Measurements from ENCODE around the gene STRN3. TPM values are rescaled to one million over a fixed set of nuclear protein-coding genes. Genes with fewer than 3 reads are reported as not detected.
"Not testable (repeated sequence)": the region's sequence is repeated elsewhere in the genome, so short reads cannot be mapped to it uniquely, and the experiment has no call there.

Gene STRN3
- total RNA-seq, 1 donor from 2014 or later: 138 TPM

DNA sequence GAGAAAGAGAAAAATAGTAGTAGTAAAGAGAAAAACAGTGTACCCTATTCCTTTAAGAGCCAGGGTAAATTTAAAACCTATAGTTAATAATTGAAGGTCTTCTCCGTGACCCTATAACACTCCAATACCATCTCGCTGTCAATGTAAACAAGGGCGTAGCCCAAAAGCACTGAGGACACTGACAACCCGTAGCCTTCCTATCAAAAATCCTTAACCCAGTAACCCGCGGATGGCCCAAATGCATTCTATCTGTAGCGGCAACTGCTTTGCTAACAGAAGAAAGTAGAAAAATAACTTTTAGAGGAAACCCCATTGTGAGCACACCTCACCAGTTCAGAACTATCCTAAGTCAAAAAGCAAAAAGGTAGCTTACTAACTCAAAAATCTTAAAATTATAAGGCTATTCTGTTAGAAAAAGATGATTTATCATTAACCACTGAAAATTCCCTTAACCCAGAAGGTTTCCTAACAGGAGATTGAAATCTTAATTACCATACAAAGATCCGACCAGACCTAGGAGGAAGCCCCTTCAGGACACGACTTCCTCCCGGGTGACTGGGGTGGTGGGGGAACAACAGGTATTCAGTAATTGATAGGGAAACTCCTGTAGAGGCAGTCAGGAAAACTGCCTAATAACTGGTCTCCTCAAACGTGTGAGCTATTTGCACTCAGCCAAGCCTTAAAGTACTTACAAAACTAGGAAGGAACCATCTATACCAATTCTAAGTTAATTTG is 58.6 kb downstream of the STRN3 start:
- not testable (repeated sequence) for DNase-seq

DNA sequence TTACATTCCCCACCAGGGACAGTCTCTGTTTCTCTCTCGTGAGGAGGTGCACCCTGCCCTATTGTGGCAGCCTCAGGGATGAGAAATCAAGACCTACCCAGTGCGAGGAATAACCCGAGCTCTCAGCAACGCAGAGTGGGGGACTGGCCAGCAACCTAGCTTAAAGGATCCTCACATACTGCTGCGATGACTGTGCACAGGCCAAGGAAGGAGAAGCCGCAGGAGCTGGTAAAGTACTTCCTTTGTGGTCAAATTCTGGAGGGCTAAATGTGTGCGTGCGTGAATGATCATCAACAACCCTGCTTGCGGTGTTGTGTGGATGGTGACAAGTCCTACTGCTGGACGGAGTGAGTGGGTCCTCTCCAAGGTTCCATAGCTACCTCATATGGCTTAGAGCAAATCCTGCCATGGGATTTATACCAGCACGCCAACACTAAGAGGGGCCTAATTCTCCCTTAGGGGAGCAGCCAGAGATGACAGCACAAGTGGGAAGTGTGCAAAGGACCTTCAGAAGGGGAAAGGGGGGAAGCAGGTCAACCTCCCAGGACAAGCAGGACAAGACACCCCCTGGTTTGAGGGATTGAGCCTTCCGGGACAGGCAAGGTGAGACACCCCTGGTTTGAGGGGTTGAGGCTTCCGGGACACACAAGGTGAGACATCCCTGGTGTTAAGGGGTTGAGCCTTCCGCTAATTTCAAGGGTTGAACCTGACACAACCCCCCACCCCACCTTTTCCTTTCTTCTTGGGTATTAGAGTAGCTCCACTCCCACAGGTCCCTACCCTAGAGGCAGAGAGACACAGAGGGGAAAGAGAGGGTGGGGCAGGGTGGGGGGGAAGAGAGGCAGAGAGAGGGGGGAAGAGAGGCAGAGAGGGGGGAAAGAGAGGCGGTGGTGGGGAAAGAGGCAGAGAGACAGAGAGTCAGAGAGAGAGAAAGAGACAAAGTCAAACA is 59.5 kb downstream of the STRN3 start:
- DNase-seq: no peak

DNA sequence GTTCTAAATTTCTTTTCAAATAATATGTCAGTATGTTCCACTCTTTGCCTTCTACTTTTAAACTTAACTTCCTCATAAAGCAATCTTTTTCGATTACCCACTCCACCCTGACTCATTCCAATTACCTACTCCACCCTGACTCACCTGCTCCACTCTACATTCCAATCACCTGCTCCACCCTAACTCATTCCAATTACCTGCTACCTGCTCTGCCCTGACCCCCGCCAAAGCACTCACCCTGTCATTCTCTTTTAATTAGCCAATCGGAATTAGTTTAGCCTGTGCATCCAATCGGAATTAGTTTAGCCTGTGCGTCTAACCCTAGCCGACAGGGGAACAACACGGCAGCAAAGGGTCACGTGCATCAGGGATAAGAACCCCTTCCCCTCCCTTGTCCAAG is 60.3 kb downstream of the STRN3 start:
- DNase-seq: not testable (repeated sequence)

DNA sequence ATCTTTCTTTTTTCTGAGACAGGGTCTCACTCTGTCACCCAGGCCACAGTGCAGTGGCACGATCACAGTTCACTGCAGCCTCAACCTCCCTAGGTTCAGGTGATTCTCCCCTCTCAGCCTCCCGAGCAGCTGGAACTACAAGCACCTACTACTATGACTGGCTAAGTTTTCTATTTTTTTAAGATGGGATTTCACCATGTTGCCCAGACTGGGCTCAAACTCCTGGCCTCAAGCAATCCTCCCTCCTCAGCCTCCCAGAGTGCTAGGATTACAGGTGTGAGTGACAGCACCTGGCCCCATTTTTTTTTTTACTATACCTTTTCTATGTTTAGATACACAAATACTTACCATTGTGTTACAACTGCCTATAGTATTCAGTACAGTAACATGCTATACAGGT is 63.6 kb downstream of the STRN3 start:
- not testable (repeated sequence) for DNase-seq

DNA sequence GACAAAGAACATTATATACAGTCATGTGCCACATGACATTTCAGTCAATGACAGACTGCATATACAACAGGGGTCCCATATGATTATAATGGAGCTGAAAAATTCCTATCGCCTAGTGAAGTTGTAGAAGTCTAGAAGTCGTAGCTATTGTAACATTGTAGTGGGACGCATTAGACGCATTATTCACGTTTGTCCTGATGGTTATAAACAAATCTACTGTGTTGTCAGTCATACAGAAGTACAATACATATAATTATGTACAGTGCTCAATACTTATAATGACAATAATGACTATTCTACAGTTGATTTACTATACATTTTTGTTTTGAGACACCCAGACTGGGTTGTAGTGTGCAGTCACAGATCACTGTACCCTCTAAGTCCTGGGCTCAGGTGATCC is 64.8 kb downstream of the STRN3 start:
- no peak for DNase-seq

DNA sequence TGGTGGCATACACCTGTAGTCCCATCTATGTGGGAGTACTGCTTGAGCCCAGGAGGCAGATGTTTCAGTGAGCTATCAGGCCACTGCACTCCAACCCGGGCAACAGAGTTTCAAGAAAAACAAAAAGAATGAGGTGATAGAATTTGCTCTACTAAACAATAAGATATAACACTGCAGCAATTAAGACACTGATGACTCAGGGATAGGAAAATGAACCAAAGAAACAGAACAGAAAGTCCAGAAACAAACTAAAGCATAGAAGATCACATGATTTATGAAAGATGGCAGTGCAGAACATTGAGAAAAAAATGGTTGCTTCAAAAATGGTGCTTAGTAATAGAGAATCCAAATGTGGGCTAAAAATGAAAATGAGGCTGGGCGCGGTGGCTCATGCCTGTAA is 66.0 kb downstream of the STRN3 start:
- DNase-seq: no peak

DNA sequence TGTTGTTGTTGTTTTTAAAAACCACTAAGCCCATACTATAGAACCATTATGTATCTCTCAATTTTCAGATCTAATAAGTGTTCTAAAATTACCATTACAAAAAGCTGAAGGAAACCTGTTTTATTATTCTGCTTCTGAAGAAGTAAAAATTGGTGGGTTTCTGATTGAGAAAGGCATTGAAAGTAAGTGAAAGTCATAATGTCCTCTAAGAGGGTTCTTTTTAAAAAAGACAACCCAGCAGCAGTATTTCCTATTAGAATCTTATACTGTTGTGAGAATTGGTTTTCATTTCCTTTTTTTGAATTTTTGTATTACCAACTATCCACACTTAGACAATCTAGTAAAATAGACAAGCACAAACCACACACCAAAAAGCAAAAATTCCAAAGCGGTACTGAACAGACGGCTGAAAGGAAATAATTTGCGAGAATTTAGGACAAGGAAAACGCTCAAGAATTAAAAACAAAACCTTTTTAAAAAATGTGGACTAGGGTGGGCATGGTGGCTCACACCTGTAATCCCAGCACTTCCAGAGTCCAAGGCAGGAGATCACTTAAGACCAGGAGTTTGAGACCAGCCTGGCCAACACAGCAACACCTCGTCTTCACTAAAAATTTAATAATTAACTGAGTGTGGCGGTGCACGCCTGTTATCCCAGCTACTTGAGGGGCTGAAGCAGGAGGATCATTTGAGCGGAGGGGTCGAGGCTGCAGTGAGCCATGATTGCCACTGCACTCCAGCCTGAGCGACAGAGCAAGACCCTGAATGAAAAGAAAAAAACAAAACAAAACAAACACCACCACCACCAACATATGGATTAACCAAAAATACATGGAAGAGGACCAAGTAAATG is 67.4 kb downstream of the STRN3 start:
- no peak for DNase-seq

DNA sequence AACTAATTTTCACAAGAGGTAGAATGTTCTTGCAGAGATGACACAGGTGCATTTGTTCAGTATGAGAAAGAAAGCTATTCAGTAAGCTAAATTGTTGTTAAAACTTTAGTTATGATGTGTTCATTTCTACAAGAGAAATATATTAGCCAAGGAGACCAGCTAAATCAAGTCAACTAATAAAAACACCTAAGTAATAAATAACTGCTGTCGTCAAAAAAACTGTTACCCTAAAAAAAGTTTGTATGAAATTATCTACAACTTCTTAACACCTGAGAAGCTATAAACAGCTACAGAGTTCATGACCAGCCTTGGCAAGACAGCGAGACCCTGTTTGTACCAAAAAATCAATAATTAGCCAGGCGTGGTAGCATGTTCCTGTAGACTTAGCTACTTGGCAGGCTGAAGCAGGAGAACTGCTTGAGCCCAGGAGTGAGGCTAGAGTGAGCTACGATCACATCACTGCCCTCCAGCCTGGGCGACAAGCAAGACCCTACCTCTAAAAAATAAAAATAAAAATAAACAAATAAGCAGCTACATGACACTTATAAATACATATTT is 68.3 kb downstream of the STRN3 start:
- no peak for DNase-seq

DNA sequence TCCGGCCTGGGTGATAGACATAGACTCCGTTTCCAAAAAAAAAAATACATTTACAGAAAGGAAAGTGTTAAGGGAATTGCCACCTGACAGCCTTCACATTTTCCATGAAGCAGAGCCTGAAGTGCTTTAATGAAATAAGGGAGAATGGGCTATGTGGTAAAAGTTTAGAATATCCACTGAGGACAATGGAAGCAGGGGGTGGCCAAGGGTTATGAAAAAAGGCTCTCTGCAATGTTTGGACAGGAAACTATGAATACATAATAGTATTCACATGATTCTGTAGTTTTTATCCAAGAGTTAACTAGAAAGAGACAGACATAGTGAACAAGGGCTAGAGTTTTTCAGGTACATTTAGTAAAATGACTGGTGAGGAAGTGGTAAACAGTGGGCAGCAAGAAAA is 76.5 kb downstream of the STRN3 start:
- no peak for DNase-seq

DNA sequence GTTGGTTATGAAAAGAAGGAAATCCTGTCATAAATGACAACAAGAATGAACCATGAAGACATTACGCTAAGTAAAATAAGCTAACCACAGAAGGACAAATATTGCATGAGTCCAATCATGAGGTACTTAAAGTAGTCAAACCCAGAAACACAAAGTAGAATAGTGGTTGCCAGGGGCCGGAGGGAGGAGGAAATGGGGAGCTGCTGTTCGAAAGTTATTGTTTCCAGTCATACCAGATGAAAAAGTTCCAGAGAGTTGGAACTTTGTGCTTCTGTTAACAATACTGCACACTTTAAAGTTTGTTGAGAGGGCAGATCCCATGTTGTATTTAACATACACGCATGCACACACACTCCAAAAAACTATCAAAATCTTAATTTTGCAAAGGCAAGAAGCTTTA is 82.5 kb downstream of the STRN3 start:
- DNase-seq: no peak

DNA sequence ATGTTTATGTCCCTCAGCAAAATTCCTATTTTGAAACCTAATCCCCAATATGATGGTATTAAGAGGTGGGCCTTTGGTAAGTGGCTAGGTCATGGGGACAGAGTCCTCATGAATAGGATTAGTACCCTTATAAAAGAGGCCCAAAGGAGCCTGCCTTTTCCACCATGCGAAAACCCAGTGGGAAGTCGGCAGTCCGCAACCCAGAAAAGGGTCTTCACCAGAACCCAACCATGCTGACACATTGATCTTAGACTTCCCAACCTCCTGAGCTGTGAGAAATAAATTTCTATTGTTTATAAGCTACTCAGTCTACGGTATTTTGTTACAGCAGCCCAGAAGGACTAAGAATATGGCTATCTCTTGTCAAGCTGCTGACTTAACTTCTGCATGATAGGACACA is 85.3 kb downstream of the STRN3 start:
- no peak for DNase-seq

DNA sequence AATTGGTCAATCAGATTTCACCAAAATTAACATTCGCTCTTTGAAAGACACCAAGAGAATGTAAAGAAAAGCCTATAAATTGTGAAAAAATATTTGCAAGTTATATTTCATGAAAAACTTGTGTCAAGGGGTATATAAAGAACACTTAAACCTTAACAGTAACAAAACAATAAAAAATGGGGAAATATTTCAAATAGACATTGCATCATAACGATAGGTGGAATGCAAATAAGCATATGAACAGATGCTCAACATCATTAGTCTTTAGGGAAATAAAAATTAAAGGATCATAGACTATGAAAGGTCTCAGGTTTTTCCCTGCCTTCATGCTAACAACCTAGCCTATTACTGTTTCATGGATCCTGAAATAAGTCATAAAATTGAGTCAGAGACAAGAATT is 87.6 kb downstream of the STRN3 start:
- no peak for DNase-seq

DNA sequence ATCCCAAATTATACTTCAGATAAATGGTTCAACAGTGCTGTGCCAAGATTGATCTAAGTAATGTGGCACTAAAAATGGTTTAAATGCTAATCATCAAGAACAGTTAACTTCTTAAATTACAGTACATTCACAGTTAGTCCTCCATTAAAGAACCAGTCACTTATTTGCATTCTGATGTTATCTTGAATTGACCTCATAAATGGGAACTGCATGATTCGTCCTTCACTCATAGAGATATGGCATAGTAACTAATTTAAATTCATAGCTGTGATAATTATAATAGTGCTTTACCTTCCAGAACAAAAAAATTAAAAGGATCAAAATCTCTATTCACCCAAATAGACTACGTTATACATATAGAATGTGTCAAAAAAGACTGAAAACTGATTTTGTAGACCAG is 90.7 kb downstream of the STRN3 start:
- DNase-seq: no peak

DNA sequence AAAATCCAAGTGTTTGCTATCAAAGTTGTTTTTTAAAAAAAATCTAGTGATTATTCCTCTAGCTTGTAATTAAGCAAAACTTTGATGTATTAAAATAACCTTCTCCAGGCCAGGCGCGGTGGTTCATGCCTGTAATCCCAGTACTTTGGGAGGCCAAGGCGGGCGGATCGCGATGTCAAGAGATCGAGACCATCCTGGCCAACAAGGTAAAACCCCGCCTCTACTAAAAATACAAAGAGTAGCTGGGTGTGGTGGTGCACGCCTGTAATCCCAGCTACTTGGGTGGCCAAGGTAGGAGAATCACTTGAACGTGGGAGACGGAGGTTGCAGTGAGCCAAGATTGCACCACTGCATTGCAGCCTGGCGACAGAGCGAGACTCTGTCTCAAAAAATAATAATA is 92.2 kb downstream of the STRN3 start:
- DNase-seq: not testable (repeated sequence)

DNA sequence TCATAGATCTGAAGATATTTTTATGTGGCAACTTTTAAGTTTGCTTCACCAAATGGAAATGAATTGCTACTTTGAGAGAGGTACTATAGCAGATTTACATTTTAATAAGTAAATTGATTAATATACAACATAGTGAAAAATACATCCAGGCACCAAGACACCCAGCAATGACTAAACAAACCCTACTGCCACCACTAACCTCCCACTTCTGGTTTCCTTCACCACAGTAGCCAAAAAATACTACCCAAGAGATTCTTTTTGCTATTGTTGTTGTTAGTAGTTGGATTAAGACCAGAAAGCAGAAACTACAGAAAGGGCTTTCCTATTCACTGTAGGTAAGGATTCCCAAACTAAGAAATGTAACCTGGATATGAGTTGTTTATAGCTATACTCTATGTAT is 97.7 kb downstream of the STRN3 start:
- DNase-seq: no peak

DNA sequence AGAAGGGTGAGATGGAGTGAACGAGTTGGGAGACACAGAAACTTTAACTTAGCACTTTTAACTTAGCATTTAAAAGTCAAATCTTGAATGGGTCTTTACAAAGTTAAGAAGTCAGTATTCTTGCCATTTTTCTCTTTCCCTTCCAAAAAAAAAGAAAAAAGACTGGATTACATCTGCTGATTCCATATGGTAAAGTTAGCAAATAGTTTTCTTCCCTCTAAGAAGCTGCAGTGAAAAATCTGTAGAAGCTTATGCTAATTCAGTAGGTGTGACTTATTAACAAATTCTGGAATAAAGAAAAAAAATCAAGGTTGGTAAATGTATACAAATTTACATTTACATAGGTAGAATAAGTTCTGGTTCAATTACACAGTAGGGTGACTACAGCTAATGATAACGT is 100.9 kb downstream of the STRN3 start:
- no peak for DNase-seq

DNA sequence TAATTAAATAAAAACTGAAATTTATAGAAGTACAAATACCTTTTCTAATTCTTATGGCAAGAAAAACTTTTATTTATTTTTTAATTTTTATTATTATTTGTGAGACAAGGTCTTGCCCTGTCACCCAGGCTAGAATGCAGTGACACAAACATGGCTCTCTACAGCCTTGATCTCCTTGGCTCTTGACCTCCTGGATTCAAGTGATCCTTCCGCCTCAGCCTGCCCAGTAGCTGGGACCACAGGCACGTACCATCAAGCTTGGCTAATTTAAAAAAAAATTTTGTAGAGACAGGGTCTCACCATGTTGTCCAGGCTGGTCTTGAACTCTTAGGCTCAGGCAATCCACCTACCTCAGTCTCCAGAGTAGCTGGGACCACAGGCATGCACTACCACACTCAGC is 104.4 kb downstream of the STRN3 start:
- no peak for DNase-seq

DNA sequence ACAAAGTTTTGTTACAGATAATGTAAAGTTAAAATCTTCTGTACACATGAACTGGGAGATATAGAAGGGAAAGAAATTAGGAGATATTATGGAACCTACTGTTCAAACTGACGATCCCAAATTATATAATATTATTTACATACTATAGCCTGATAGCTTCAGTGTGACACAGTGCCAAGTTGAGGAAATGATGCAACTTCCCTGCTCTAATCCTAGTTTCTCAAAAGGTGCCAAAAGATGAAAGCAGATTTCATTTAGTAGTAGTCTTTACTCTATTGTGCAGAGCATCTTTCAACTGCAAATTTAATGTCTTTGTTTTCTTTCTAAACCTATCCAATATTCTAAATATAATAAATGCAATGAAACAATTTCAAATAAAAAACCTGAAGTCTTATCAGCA is 104.9 kb downstream of the STRN3 start:
- no peak for DNase-seq

DNA sequence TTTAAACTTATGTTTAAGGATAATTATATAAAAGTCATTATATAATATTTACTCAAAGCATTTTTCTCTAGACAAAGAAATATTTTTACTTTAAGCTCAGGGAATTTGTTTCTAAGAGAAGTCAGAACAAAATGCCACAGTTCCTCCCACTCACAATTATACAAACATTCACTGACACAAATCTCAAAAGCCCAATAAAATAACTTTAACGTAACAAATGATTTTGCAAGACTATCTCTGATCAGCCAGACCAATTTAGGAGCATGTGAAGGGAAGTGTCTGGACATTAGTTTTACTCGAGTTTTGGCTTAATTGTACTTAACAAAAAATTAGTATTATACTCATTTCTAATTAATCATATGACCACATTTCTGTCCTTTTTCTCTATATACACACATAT is 110.6 kb downstream of the STRN3 start:
- DNase-seq: no peak

DNA sequence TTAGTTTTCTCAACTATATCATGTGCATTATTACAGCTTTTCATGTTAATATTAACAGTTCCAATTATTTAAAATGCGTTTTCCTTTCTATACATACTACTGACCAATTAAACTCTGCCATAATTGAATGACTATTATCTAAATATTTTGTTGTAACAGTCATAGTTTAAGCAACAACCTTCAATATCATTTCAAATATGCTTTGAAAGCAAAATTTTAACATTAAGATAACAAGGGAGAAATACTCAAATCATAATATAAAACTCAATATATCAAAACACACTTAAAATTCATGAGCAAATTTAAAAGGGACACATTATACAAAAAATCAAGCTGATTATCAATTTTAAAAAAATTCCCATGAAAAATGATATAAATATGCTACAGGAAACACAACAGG is 111.4 kb downstream of the STRN3 start:
- DNase-seq: no peak

DNA sequence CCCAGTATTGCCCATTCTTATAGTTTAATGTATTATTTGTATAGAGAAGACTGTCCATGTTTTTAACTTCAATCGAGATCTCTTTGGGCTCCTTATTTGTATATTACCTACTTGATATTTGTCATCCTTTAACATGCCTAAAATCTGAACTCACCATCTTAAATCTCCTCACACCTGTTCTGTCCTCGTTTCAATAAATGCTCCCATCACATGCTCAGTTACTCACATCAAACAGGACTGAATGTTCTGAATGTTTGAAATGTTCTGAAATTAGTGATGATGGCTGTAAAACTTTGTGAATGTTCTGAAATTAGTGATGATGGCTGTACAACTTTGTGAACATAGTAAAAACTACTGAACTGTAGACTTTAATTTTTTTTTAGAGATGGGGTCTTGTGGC is 117.4 kb downstream of the STRN3 start:
- DNase-seq: no peak

DNA sequence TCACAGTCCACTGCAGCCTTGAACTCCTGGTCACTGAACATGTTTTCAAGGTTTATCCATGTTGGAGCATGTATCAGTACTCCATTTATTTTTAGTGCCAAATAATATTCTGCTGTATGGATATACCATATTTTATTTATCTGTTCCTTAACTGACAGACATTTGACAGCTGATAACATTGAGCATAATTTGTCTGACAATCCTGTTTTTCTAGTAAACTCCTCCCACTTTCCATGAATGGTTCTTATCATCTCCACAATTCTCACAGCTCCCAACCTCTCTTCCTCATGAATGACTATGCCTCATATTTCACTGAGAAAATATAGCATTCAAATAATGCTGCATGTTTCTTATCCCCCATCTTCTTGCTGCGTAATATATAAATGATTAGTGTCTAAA is 118.5 kb downstream of the STRN3 start:
- DNase-seq: no peak

All from occipital lobe (tissue), 2 donors.